GM19397 (cell line): ENCODE results near the gene LRRC49.
"Not testable (repeated sequence)": the region's sequence is repeated elsewhere in the genome, so short reads cannot be mapped to it uniquely, and the experiment has no call there.

Experiments
- ATAC-seq: cut with Tn5 transposase; IDR thresholded peaks from one replicate; pipeline ENCODE4 v1.9.1; 2021; ENCODE audit warnings: mild to moderate bottlenecking, moderate library complexity; ENCODE audit not compliant: unreplicated experiment

Gene LRRC49

GRCh38 chr15:70866982-70867641 is 25.5 kb upstream of the LRRC49 start:
- ATAC-seq: no peak

- no peak for ATAC-seq
These were observed 24.6 kb upstream of the LRRC49 start for GRCh38 chr15:70867911-70868467.

- no peak for ATAC-seq
These were observed 23.3 kb upstream of the LRRC49 start for GRCh38 chr15:70869346-70869745.

DNA sequence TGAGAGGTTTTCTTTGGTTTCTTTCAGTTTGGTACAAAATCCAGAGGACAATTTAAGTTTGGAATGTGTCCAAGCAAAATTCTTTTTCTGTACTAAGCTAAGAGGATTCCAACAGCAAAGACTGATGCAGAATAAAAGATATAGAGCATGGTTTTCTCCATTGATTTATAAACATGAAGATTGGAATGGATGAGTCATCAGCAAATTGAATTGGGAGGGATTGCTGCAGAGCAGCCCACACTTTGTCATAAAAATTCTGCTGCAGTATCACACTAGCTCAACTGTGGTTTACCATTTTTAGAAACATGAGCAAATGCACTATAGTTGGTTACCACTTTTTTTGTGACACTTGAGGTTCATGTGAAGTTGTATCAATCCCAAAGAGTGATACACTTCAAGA is 22.6 kb upstream of the LRRC49 start:
- ATAC-seq: no peak

GRCh38 chr15:70871490-70871889 is 21.1 kb upstream of the LRRC49 start:
- ATAC-seq: not testable (repeated sequence)

DNA sequence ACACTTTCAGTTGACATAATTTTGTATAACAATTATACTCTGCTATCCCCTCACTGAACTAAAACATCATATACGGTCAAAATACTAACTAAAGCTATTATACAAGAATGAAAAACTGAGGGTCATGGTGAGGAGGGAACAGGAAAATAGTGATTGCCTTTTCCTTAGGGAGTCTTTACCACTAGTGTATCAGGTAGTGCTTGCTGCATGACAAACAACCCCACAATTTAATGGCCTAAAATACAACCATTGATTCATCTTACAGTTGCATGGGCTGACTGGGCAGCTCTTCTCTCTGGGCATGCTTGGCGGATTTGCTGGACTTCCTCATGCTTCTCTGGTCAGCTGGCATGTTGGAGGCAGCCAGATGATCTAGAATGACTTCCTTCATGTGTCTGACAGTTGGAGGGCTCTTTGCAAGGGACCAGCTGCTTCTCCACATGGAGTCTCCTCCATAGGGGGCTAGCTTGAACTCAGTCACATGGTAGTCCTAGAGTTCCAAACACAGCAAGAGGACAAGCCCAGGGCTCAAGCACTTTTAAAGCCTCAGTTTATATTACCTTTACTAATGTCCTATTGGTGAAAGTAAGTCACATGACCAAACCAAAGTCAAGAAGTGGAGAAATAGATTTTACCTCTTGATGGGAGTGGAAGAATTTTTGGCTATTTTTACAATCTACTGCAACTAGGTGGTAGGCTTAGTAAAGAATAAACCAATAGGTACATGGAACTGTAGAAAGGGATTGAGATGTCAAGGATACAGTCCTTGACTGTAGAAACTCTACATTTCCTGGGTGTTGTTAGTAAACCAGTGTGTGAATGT is 19.2 kb upstream of the LRRC49 start:
- no peak for ATAC-seq

DNA sequence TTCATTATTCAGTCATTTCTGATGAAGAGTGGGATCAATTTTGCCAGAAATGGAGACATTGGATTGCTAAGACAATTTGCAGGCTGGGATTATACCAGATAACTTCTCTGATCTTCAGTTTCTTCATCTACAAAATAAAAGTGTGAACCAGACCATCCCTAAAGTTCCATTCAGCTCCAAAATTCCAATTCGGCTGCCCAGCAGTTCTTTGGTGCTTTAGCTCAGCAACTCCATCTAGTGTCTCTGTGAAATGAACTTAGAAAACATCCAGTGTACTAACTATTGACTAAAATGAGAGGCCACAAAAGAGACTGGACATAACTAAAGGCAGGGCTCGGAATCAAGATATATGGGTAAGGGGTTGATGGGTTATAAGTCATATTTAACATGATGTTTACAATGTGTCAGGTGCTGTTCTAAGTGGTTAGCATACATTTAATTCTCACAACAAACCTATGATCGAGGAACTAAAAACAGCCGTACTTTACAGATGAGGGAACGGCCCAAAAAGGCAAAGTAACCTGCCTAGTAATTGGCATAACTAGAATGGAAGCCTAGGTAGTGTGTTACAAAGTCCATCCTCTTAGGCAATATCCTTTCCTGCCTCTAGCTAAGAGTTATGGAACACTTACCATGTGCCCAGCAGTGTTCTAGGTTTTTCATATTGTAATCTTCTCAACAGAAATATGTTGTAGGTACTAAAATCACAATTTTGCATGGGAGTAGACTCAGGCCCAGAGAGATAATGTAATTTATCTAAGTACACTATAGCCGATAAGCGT is 17.4 kb upstream of the LRRC49 start:
- ATAC-seq: no peak

DNA sequence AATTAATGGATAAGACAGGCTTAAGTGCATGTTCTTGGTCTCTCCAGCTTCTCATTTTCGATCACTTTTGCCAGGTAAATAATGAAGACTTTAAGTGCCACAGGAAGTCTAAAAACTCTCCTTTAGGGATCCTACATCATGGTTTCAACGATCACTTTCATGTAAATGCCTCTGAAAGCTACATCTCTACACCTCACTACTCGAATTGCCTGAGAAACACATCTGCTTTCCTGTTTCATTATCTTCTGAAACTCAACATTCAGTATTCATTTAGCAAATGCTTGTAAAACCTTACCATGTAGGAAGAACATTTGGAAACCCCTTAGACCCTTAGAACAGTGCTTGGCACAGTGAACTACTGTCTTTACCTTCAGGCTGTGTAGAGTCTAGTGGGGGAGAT is 16.6 kb upstream of the LRRC49 start:
- ATAC-seq: no peak

GRCh38 chr15:70876683-70877082 is 15.9 kb upstream of the LRRC49 start:
- ATAC-seq: no peak

GRCh38 chr15:70879401-70879800 is 13.2 kb upstream of the LRRC49 start:
- no peak for ATAC-seq

- ATAC-seq: no peak
These were observed 11.8 kb upstream of the LRRC49 start for GRCh38 chr15:70880781-70881180.

GRCh38 chr15:70882361-70882760 is 10.3 kb upstream of the LRRC49 start:
- ATAC-seq: no peak

GRCh38 chr15:70892912-70893560 is 410 bp downstream of the LRRC49 start:
- ATAC-seq: no peak

GRCh38 chr15:70902107-70902506 is 9.5 kb downstream of the LRRC49 start:
- no peak for ATAC-seq

- ATAC-seq: no peak
These were observed 14.2 kb downstream of the LRRC49 start for GRCh38 chr15:70906842-70907241.

GRCh38 chr15:70907784-70908471 is 15.3 kb downstream of the LRRC49 start:
- ATAC-seq: no peak

- ATAC-seq: no peak
These were observed 18.3 kb downstream of the LRRC49 start for GRCh38 chr15:70910958-70911357.

GRCh38 chr15:70912187-70912586 is 19.6 kb downstream of the LRRC49 start:
- ATAC-seq: no peak

GRCh38 chr15:70916531-70916930 is 23.9 kb downstream of the LRRC49 start:
- ATAC-seq: no peak

DNA sequence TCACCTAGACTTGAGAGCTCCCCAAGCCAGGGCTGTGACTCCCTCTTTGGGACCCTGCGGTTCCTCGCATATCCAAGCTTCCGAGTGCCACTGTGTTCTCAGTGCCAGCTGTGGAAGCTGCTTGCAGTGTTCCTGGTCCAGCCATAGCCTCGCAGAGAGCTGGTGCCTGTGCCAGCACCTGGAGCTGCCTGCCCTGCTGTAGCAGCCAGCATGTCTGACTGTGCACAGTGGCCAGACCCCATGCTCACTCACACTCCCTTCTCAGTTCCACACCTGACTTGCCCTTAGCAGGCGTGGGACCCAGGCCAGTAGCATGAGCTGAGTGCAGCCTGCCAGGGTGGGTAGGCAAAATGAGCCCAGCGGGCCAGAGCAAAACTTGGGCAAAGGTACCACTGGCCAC is 25.3 kb downstream of the LRRC49 start:
- no peak for ATAC-seq
